ENCODE data around the gene MTHFD1L. TPM values are rescaled to one million over a fixed set of nuclear protein-coding genes. Genes with fewer than 3 reads are reported as not detected.
"Not testable (repeated sequence)": the region's sequence is repeated elsewhere in the genome, so short reads cannot be mapped to it uniquely, and the experiment has no call there.

MTHFD1L gene
- total RNA-seq, 1 donor from 2014 or later, result 32.5 TPM

- Mint-ChIP-seq H3K4me3 (no peak overlapping the region), H3K9me3 (no peaks in the 10 kb centered on the region), H3K27ac (no peak overlapping the region), H3K36me3 (peaks cover 19% of the 10 kb centered on the region), H3K27me3 (ENCODE audit: insufficient read depth, low read depth) (no peaks in the 10 kb centered on the region), H3K4me1 (no peaks in the 10 kb centered on the region)
- no peaks in the 10 kb centered on the region for H4K20me1 ChIP-seq (ENCODE audit: low read depth)
- H3K4me2 ChIP-seq, result no peak overlapping the region
- no peaks in the 10 kb centered on the region for H3F3A ChIP-seq (ENCODE audit: low read depth)
- H3K79me2 ChIP-seq (ENCODE audit: low read depth), result no peaks in the 10 kb centered on the region
- no peak for TF ChIP-seq EZH2phosphoT487 (IDR thresholded peaks at IDR 0.05)
- no peak for TF ChIP-seq EZH2 (IDR thresholded peaks at IDR 0.05)
- no peak for TF ChIP-seq CTCF (IDR thresholded peaks at IDR 0.05)
- no peaks in the 10 kb centered on the region for H3K9me3 ChIP-seq (ENCODE audit: low read depth)
- H3K27ac ChIP-seq, result no peak overlapping the region
- H3K4me1 ChIP-seq, result no peaks in the 10 kb centered on the region
- no peaks in the 10 kb centered on the region for H3K27me3 ChIP-seq
- DNase-seq (ENCODE audit: low spot score), result no peak
- no peak overlapping the region for H3K4me3 ChIP-seq
- H3K9ac ChIP-seq, result no peak overlapping the region
- H3K36me3 ChIP-seq, result no peaks in the 10 kb centered on the region
- peak overlapping the region; percentile 30 for H2AFZ ChIP-seq (replicated peaks)
These were observed 8.2 kb upstream of the MTHFD1L start for GRCh38 chr6:150857062-150857944.

- Mint-ChIP-seq H3K4me3 (no peak overlapping the region), H3K27ac (no peak overlapping the region), H3K36me3 (peaks cover 19% of the 10 kb centered on the region), H3K27me3 (ENCODE audit: insufficient read depth, low read depth) (no peaks in the 10 kb centered on the region), H3K4me1 (no peaks in the 10 kb centered on the region), H3K9me3 (no peaks in the 10 kb centered on the region)
- Histone ChIP-seq H3K27me3 (no peaks in the 10 kb centered on the region), H3K79me2 (ENCODE audit: low read depth) (no peaks in the 10 kb centered on the region), H3K9ac (no peak overlapping the region), H3K27ac (no peak overlapping the region), H3K9me3 (ENCODE audit: low read depth) (no peaks in the 10 kb centered on the region), H3K4me3 (no peak overlapping the region), H3F3A (ENCODE audit: low read depth) (no peaks in the 10 kb centered on the region), H3K4me2 (no peak overlapping the region), H3K36me3 (no peaks in the 10 kb centered on the region), H3K4me1 (no peaks in the 10 kb centered on the region), H2AFZ (replicated peaks) (no peak overlapping the region), H4K20me1 (ENCODE audit: low read depth) (no peaks in the 10 kb centered on the region)
- TF ChIP-seq CTCF (IDR thresholded peaks at IDR 0.05) (no peak), EZH2phosphoT487 (IDR thresholded peaks at IDR 0.05) (no peak), EZH2 (IDR thresholded peaks at IDR 0.05) (no peak)
- DNase-seq (ENCODE audit: low spot score), result no peak
These were observed 7.6 kb upstream of the MTHFD1L start for GRCh38 chr6:150857945-150858308.

GRCh38 chr6:150861448-150862168, 3.9 kb upstream of the MTHFD1L start:
- not testable (repeated sequence) for H3K27ac Mint-ChIP-seq; H3K9ac ChIP-seq; H3K4me1 ChIP-seq; H3K4me3 Mint-ChIP-seq; H3K4me1 Mint-ChIP-seq; H3K36me3 Mint-ChIP-seq; H3K27me3 Mint-ChIP-seq (ENCODE audit: insufficient read depth, low read depth); H3K36me3 ChIP-seq; H3K9me3 ChIP-seq (ENCODE audit: low read depth); H3K27me3 ChIP-seq; H3K27ac ChIP-seq; H3K79me2 ChIP-seq (ENCODE audit: low read depth); H4K20me1 ChIP-seq (ENCODE audit: low read depth); H3K9me3 Mint-ChIP-seq; H3K4me2 ChIP-seq; H3F3A ChIP-seq (ENCODE audit: low read depth); H2AFZ ChIP-seq (replicated peaks); H3K4me3 ChIP-seq; DNase-seq (ENCODE audit: low spot score)
